A673 (cell line): Measurements from ENCODE around the gene LTB4R2. TPM values are rescaled to one million over a fixed set of nuclear protein-coding genes. Genes with fewer than 3 reads are reported as not detected.
"Not testable (repeated sequence)": the region's sequence is repeated elsewhere in the genome, so short reads cannot be mapped to it uniquely, and the experiment has no call there.

Experiments
- BruUV-seq: library from RNA; stranded (reverse); fragments of 400-500 nt; replicated peaks from 2 replicates; lab custom pipeline; 2021; lab: Mats Ljungman, UMichigan
- CTCF ChIA-PET: fragments of 300-600 bp; sonication (Branson Sonifier 250); formaldehyde crosslinking; loops from one replicate; lab custom pipeline; 2022; ENCODE audit warnings: antibody characterized with exemption; lab: Charles Lee
- POLR2A ChIA-PET: fragments of 300-600 bp; sonication (Branson Sonifier 250); formaldehyde crosslinking; loops from one replicate; lab custom pipeline; 2022; ENCODE audit warnings: antibody characterized with exemption; ENCODE audit not compliant: low non-redundant PET; lab: Charles Lee
- DNase-seq: peaks from one replicate; pipeline ENCODE4 v3.0.0-alpha.2; 2015; ENCODE audit warnings: low spot score
- H3K27ac ChIP-seq: fragments of 200-600 bp; sonication (generic); 2 replicates; pipeline ENCODE4 v1.5.1; 2016; ENCODE audit warnings: mixed run types, low read depth, mild to moderate bottlenecking, mixed read lengths, antibody characterized with exemption, low read length; ENCODE audit not compliant: poor library complexity, severe bottlenecking
- H3K27me3 ChIP-seq: fragments of 200-600 bp; sonication (generic); replicated peaks from 2 replicates; pipeline ENCODE4 v1.6.1; 2017; ENCODE audit warnings: mixed run types, low read depth, mild to moderate bottlenecking, mixed read lengths, antibody characterized with exemption, low read length; ENCODE audit not compliant: insufficient read depth, poor library complexity
- H3K36me3 ChIP-seq: fragments of 200-600 bp; sonication (generic); 2 replicates; pipeline ENCODE4 v1.6.1; 2016; ENCODE audit warnings: mixed run types, mild to moderate bottlenecking, mixed read lengths, antibody characterized with exemption, low read length; ENCODE audit not compliant: insufficient read depth, poor library complexity, severe bottlenecking
- H3K4me1 ChIP-seq: fragments of 200-600 bp; sonication (generic); 2 replicates; pipeline ENCODE4 v1.6.1; 2017; ENCODE audit warnings: mixed run types, mild to moderate bottlenecking, mixed read lengths, antibody characterized with exemption, low read length; ENCODE audit not compliant: insufficient read depth, poor library complexity, severe bottlenecking
- H3K4me3 ChIP-seq: fragments of 200-600 bp; sonication (generic); 2 replicates; pipeline ENCODE4 v1.5.1; 2016; ENCODE audit warnings: low read depth, mixed run types, mild to moderate bottlenecking, mixed read lengths, low read length; ENCODE audit not compliant: poor library complexity, severe bottlenecking
- H3K9me3 ChIP-seq: fragments of 200-600 bp; sonication (generic); 2 replicates; pipeline ENCODE4 v1.6.1; 2016; ENCODE audit warnings: mixed run types, low read depth, mild to moderate bottlenecking, mixed read lengths, antibody characterized with exemption, low read length; ENCODE audit not compliant: poor library complexity, severe bottlenecking
- EZH2 ChIP-seq: fragments of 200-600 bp; sonication (generic); IDR thresholded peaks from 2 replicates; pipeline ENCODE4 v1.6.1; 2017; ENCODE audit warnings: borderline replicate concordance, low read depth, mild to moderate bottlenecking, mixed read lengths, antibody characterized with exemption, low read length; ENCODE audit not compliant: poor library complexity, severe bottlenecking
- intact Hi-C: fragments of 100-400 bp; cut with micrococcal nuclease; formaldehyde crosslinking; loops from one replicate; pipeline ENCODE4 v1.10.0; 2022; ENCODE audit not compliant: unreplicated experiment
- total RNA-seq: library from RNA; stranded (reverse); gene quantifications from 2 replicates; pipeline ENCODE4 v1.2.3, GENCODE V29; 2021
- TF ChIP-seq, protein P1 (sequence below): fragments of 300-800, 200-600 bp; sonication (generic); conservative IDR thresholded peaks from 2 replicates; pipeline ENCODE4 v1.5.1; 2017; ENCODE audit warnings: low read depth, mild to moderate bottlenecking, antibody characterized with exemption, low read length, moderate library complexity, mixed read lengths

Gene LTB4R2
- total RNA-seq, 1 experiment from 2014 or later, result 7.6 TPM

DNA sequence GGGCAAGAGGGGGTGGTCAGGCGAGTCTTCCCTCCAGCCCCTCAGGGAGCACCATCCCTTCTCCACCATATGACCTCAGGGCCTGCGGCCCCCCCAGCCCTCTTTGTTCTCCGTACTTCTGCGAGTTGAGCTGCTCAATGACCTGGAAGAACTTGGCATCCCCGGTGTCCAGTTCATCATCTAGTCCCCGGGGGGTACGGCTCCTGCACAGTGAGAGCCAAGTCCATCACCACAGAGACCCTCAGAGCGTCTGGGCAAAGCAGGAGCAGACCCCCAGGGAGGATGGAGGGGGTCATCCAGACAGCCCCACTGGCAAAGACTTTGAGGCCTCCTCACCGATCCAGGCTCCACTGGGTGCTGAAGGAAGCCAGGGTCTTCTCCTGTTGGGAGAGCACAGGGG lies 16.0 kb downstream of the LTB4R2 start:
- ChIA-PET CTCF (interaction anchor here (0.7 to 2.0 kb wide), 3 partner anchors 18 to 117 kb away, joined by 3 to 7 read pairs (median 3); partner anchors contain the start of gene CIDEB), POLR2A (no interaction called here)
- H3K4me1 ChIP-seq, result no peaks in the 10 kb centered on the region
- no peak overlapping the region for H3K27ac ChIP-seq
- no peaks in the 10 kb centered on the region for H3K36me3 ChIP-seq
- intact Hi-C loops, result no loop called here
- BruUV-seq, result no TSS peak
- H3K4me3 ChIP-seq, result no peak overlapping the region
- H3K9me3 ChIP-seq, result no peaks in the 10 kb centered on the region
- no peaks in the 10 kb centered on the region for H3K27me3 ChIP-seq
- no peak for DNase-seq
- TF ChIP-seq, protein P1, sequence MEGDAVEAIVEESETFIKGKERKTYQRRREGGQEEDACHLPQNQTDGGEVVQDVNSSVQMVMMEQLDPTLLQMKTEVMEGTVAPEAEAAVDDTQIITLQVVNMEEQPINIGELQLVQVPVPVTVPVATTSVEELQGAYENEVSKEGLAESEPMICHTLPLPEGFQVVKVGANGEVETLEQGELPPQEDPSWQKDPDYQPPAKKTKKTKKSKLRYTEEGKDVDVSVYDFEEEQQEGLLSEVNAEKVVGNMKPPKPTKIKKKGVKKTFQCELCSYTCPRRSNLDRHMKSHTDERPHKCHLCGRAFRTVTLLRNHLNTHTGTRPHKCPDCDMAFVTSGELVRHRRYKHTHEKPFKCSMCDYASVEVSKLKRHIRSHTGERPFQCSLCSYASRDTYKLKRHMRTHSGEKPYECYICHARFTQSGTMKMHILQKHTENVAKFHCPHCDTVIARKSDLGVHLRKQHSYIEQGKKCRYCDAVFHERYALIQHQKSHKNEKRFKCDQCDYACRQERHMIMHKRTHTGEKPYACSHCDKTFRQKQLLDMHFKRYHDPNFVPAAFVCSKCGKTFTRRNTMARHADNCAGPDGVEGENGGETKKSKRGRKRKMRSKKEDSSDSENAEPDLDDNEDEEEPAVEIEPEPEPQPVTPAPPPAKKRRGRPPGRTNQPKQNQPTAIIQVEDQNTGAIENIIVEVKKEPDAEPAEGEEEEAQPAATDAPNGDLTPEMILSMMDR, result no peak
- TF ChIP-seq EZH2, result no peak

DNA sequence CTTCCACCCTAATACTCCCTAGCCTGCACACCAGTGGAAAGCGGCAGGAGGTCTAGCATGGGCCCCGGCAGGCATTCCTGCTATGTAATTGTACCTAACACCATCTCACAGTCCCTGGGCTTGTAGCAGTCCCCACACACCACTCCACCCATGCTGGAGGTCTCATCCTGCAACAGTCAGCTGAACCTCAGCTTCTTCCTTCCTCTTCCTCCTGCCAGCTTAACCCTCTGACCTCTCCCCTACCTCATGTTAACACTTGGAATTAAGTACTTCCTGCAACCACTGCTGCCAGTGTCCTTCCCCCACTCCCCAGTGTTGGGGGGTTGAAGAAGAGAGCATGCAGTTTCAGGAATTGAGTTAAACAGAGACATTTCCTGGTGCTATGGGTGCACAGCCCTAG lies 17.4 kb downstream of the LTB4R2 start:
- Histone ChIP-seq H3K36me3 (no peaks in the 10 kb centered on the region), H3K27ac (no peak overlapping the region), H3K9me3 (no peaks in the 10 kb centered on the region), H3K4me1 (no peaks in the 10 kb centered on the region), H3K27me3 (no peaks in the 10 kb centered on the region), H3K4me3 (no peak overlapping the region)
- DNase-seq, result no peak
- intact Hi-C loops, result no loop called here
- ChIA-PET POLR2A (interaction anchor here (0.6 to 0.7 kb wide), 2 partner anchors 18 to 96 kb away, joined by 8 to 14 read pairs; no protein-coding TSS in a partner anchor), CTCF (interaction anchor here (1.3 to 1.5 kb wide), 2 partner anchors 105 to 109 kb away, joined by 5 to 6 read pairs; no protein-coding TSS in a partner anchor)
- TF ChIP-seq, protein P1, result no peak
- TF ChIP-seq EZH2, result no peak
- BruUV-seq, result no TSS peak

DNA sequence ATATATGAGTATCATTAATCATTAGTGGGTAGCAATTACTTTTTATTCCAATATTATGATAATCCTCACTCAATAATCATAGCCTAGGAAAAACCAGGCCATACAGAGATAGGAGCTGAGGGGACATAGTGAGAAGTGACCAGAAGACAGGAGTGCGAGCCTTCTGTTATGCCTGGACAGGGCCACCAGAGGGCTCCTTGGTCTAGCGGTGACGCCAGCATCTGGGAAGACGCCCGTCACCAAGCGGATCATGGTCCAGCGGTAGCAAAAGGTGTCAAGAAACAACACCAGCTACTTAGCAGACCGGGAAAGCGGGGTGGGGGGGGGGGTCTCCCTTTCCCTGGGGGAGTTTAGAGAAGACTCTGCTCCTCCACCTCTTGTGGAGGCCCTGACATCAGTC lies 18.0 kb downstream of the LTB4R2 start:
- POLR2A ChIA-PET, result interaction anchor here (0.6 kb wide), 1 partner anchor 10 kb away, joined by 3 read pairs; no protein-coding TSS in a partner anchor
- H3K27ac ChIP-seq, H3K27me3 ChIP-seq, intact Hi-C loops, H3K4me3 ChIP-seq, H3K9me3 ChIP-seq, BruUV-seq, DNase-seq, H3K36me3 ChIP-seq, H3K4me1 ChIP-seq: not testable (repeated sequence)
- CTCF ChIA-PET, result interaction anchor here (1.2 to 1.5 kb wide), 3 partner anchors 104 to 109 kb away, joined by 5 to 7 read pairs (median 6); no protein-coding TSS in a partner anchor
- TF ChIP-seq, protein P1, result peak; percentile 48
